ENCODE data around the gene KCTD20. TPM values are rescaled to one million over a fixed set of nuclear protein-coding genes. Genes with fewer than 3 reads are reported as not detected.

KCTD20 gene
- total RNA-seq, 1 donor from 2014 or later = 64.2 TPM

- peaks cover 10 to 17% (median 11%) of the 10 kb centered on the region in 3 donors for H3K4me1 ChIP-seq (ENCODE audit: control insufficient read depth in 3 of 3, insufficient read depth in 3 of 3, low read length in 3 of 3)
- H3K9me3 ChIP-seq (ENCODE audit: control insufficient read depth in 3 of 3, low read length in 3 of 3) = no peaks in the 10 kb centered on the region
- H3K27me3 ChIP-seq (ENCODE audit: control insufficient read depth in 3 of 3, insufficient read depth in 3 of 3, low read length in 3 of 3) = no peaks in the 10 kb centered on the region
- no peak overlapping the region for H3K4me3 ChIP-seq (ENCODE audit: low read length in 3 of 3)
- H3K9ac ChIP-seq (ENCODE audit: low read depth in 1 of 3, low read length in 3 of 3) = no peak overlapping the region
- H3K36me3 ChIP-seq (ENCODE audit: control insufficient read depth in 3 of 3, insufficient read depth in 3 of 3, low read length in 3 of 3) = peaks cover 16 to 36% (median 32%) of the 10 kb centered on the region in 3 donors
- no peak overlapping the region for H3K27ac ChIP-seq (ENCODE audit: low read depth, low read length)
Observed at GRCh38 chr6:36489426-36489825, 46.6 kb downstream of the KCTD20 start.

GRCh38 chr6:36491378-36491965 is 48.7 kb downstream of the KCTD20 start:
- Histone ChIP-seq H3K9me3 (ENCODE audit: control insufficient read depth in 3 of 3, low read length in 3 of 3) (no peaks in the 10 kb centered on the region), H3K27ac (ENCODE audit: low read depth, low read length) (no peak overlapping the region), H3K36me3 (ENCODE audit: control insufficient read depth in 3 of 3, insufficient read depth in 3 of 3, low read length in 3 of 3) (peaks cover 17 to 35% (median 28%) of the 10 kb centered on the region in 3 donors), H3K9ac (ENCODE audit: low read depth in 1 of 3, low read length in 3 of 3) (no peak overlapping the region), H3K4me3 (ENCODE audit: low read length in 3 of 3) (no peak overlapping the region), H3K27me3 (ENCODE audit: control insufficient read depth in 3 of 3, insufficient read depth in 3 of 3, low read length in 3 of 3) (no peaks in the 10 kb centered on the region), H3K4me1 (ENCODE audit: control insufficient read depth in 3 of 3, insufficient read depth in 3 of 3, low read length in 3 of 3) (peaks cover 10 to 17% (median 11%) of the 10 kb centered on the region in 3 donors)

- Histone ChIP-seq H3K9me3 (ENCODE audit: control insufficient read depth in 3 of 3, low read length in 3 of 3) (no peaks in the 10 kb centered on the region), H3K36me3 (ENCODE audit: control insufficient read depth in 3 of 3, insufficient read depth in 3 of 3, low read length in 3 of 3) (peaks cover 15 to 35% (median 26%) of the 10 kb centered on the region in 3 donors), H3K27me3 (ENCODE audit: control insufficient read depth in 3 of 3, insufficient read depth in 3 of 3, low read length in 3 of 3) (no peaks in the 10 kb centered on the region), H3K27ac (ENCODE audit: low read depth, low read length) (no peak overlapping the region), H3K9ac (ENCODE audit: low read depth in 1 of 3, low read length in 3 of 3) (no peak overlapping the region), H3K4me3 (ENCODE audit: low read length in 3 of 3) (no peak overlapping the region), H3K4me1 (ENCODE audit: control insufficient read depth in 3 of 3, insufficient read depth in 3 of 3, low read length in 3 of 3) (peaks cover 10 to 17% (median 11%) of the 10 kb centered on the region in 3 donors)
Observed at GRCh38 chr6:36492092-36492491, 49.3 kb downstream of the KCTD20 start.

- no peak overlapping the region for H3K9ac ChIP-seq (ENCODE audit: low read depth in 1 of 3, low read length in 3 of 3)
- peaks cover 12 to 34% (median 21%) of the 10 kb centered on the region in 3 donors for H3K36me3 ChIP-seq (ENCODE audit: control insufficient read depth in 3 of 3, insufficient read depth in 3 of 3, low read length in 3 of 3)
- no peaks in the 10 kb centered on the region for H3K9me3 ChIP-seq (ENCODE audit: control insufficient read depth in 3 of 3, low read length in 3 of 3)
Observed at GRCh38 chr6:36492621-36493020, 49.8 kb downstream of the KCTD20 start.

GRCh38 chr6:36493319-36493718 is 50.5 kb downstream of the KCTD20 start:
- H3K27me3 ChIP-seq (ENCODE audit: control insufficient read depth in 3 of 3, insufficient read depth in 3 of 3, low read length in 3 of 3) = no peaks in the 10 kb centered on the region
- H3K36me3 ChIP-seq (ENCODE audit: control insufficient read depth in 3 of 3, insufficient read depth in 3 of 3, low read length in 3 of 3) = peaks cover 12 to 28% (median 20%) of the 10 kb centered on the region in 3 donors
- no peak overlapping the region for H3K27ac ChIP-seq (ENCODE audit: low read depth, low read length)
- no peaks in the 10 kb centered on the region for H3K9me3 ChIP-seq (ENCODE audit: control insufficient read depth in 3 of 3, low read length in 3 of 3)
- peaks cover 4 to 6% (median 5%) of the 10 kb centered on the region in 3 donors for H3K4me1 ChIP-seq (ENCODE audit: control insufficient read depth in 3 of 3, insufficient read depth in 3 of 3, low read length in 3 of 3)
- H3K4me3 ChIP-seq (ENCODE audit: low read length in 3 of 3) = no peak overlapping the region
- no peak overlapping the region for H3K9ac ChIP-seq (ENCODE audit: low read depth in 1 of 3, low read length in 3 of 3)

More at GRCh38 chr6:36492621-36493020, 49.8 kb downstream of the KCTD20 start:
- Histone ChIP-seq H3K4me1 (ENCODE audit: control insufficient read depth in 3 of 3, insufficient read depth in 3 of 3, low read length in 3 of 3) (peaks cover 10 to 13% (median 11%) of the 10 kb centered on the region in 3 donors), H3K27ac (ENCODE audit: low read depth, low read length) (no peak overlapping the region), H3K27me3 (ENCODE audit: control insufficient read depth in 3 of 3, insufficient read depth in 3 of 3, low read length in 3 of 3) (no peaks in the 10 kb centered on the region), H3K4me3 (ENCODE audit: low read length in 3 of 3) (no peak overlapping the region)

- no peaks in the 10 kb centered on the region for H3K27me3 ChIP-seq (ENCODE audit: control insufficient read depth in 3 of 3, insufficient read depth in 3 of 3, low read length in 3 of 3)
- no peaks in the 10 kb centered on the region for H3K9me3 ChIP-seq (ENCODE audit: control insufficient read depth in 3 of 3, low read length in 3 of 3)
- peaks cover 0 to under 1% (median under 1%) of the 10 kb centered on the region in 3 donors for H3K4me1 ChIP-seq (ENCODE audit: control insufficient read depth in 3 of 3, insufficient read depth in 3 of 3, low read length in 3 of 3)
- H3K27ac ChIP-seq (ENCODE audit: low read depth, low read length) = no peak overlapping the region
- no peak overlapping the region for H3K9ac ChIP-seq (ENCODE audit: low read depth in 1 of 3, low read length in 3 of 3)
- peaks cover 12 to 32% (median 20%) of the 10 kb centered on the region in 3 donors for H3K36me3 ChIP-seq (ENCODE audit: control insufficient read depth in 3 of 3, insufficient read depth in 3 of 3, low read length in 3 of 3)
- H3K4me3 ChIP-seq (ENCODE audit: low read length in 3 of 3) = no peak overlapping the region
Observed at GRCh38 chr6:36493859-36494258, 51.1 kb downstream of the KCTD20 start.

- peaks cover 16 to 39% (median 20%) of the 10 kb centered on the region in 3 donors for H3K36me3 ChIP-seq (ENCODE audit: control insufficient read depth in 3 of 3, insufficient read depth in 3 of 3, low read length in 3 of 3)
- no peak overlapping the region for H3K27ac ChIP-seq (ENCODE audit: low read depth, low read length)
- H3K27me3 ChIP-seq (ENCODE audit: control insufficient read depth in 3 of 3, insufficient read depth in 3 of 3, low read length in 3 of 3) = no peaks in the 10 kb centered on the region
- no peaks in the 10 kb centered on the region for H3K9me3 ChIP-seq (ENCODE audit: control insufficient read depth in 3 of 3, low read length in 3 of 3)
- H3K9ac ChIP-seq (ENCODE audit: low read depth in 1 of 3, low read length in 3 of 3) = no peak overlapping the region
- no peaks in the 10 kb centered on the region for H3K4me1 ChIP-seq (ENCODE audit: control insufficient read depth in 3 of 3, insufficient read depth in 3 of 3, low read length in 3 of 3)
- H3K4me3 ChIP-seq (ENCODE audit: low read length in 3 of 3) = no peak overlapping the region
Observed at GRCh38 chr6:36495086-36495485, 52.3 kb downstream of the KCTD20 start.

GRCh38 chr6:36499918-36500317 is 57.1 kb downstream of the KCTD20 start:
- Histone ChIP-seq H3K27ac (ENCODE audit: low read depth, low read length) (no peak overlapping the region), H3K36me3 (ENCODE audit: control insufficient read depth in 3 of 3, insufficient read depth in 3 of 3, low read length in 3 of 3) (peaks cover 13 to 36% (median 20%) of the 10 kb centered on the region in 3 donors), H3K4me1 (ENCODE audit: control insufficient read depth in 3 of 3, insufficient read depth in 3 of 3, low read length in 3 of 3) (no peaks in the 10 kb centered on the region), H3K9ac (ENCODE audit: low read depth in 1 of 3, low read length in 3 of 3) (no peak overlapping the region), H3K9me3 (ENCODE audit: control insufficient read depth in 3 of 3, low read length in 3 of 3) (no peaks in the 10 kb centered on the region), H3K27me3 (ENCODE audit: control insufficient read depth in 3 of 3, insufficient read depth in 3 of 3, low read length in 3 of 3) (no peaks in the 10 kb centered on the region), H3K4me3 (ENCODE audit: low read length in 3 of 3) (no peak overlapping the region)

- H3K9ac ChIP-seq (ENCODE audit: low read depth in 1 of 3, low read length in 3 of 3) = no peak overlapping the region
- peaks cover 0 to 4% (median 0%) of the 10 kb centered on the region in 3 donors for H3K4me1 ChIP-seq (ENCODE audit: control insufficient read depth in 3 of 3, insufficient read depth in 3 of 3, low read length in 3 of 3)
- H3K27ac ChIP-seq (ENCODE audit: low read depth, low read length) = no peak overlapping the region
- H3K27me3 ChIP-seq (ENCODE audit: control insufficient read depth in 3 of 3, insufficient read depth in 3 of 3, low read length in 3 of 3) = no peaks in the 10 kb centered on the region
- no peak overlapping the region for H3K4me3 ChIP-seq (ENCODE audit: low read length in 3 of 3)
- H3K36me3 ChIP-seq (ENCODE audit: control insufficient read depth in 3 of 3, insufficient read depth in 3 of 3, low read length in 3 of 3) = peaks cover 7 to 31% (median 9%) of the 10 kb centered on the region in 3 donors
- no peaks in the 10 kb centered on the region for H3K9me3 ChIP-seq (ENCODE audit: control insufficient read depth in 3 of 3, low read length in 3 of 3)
Observed at GRCh38 chr6:36501686-36502085, 58.9 kb downstream of the KCTD20 start.

GRCh38 chr6:36504181-36504580 is 61.4 kb downstream of the KCTD20 start:
- peaks cover 7 to 18% (median 10%) of the 10 kb centered on the region in 3 donors for H3K36me3 ChIP-seq (ENCODE audit: control insufficient read depth in 3 of 3, insufficient read depth in 3 of 3, low read length in 3 of 3)
- no peak overlapping the region for H3K4me3 ChIP-seq (ENCODE audit: low read length in 3 of 3)
- no peak overlapping the region for H3K9ac ChIP-seq (ENCODE audit: low read depth in 1 of 3, low read length in 3 of 3)
- peaks cover 0 to 4% (median 0%) of the 10 kb centered on the region in 3 donors for H3K4me1 ChIP-seq (ENCODE audit: control insufficient read depth in 3 of 3, insufficient read depth in 3 of 3, low read length in 3 of 3)
- H3K27me3 ChIP-seq (ENCODE audit: control insufficient read depth in 3 of 3, insufficient read depth in 3 of 3, low read length in 3 of 3) = no peaks in the 10 kb centered on the region
- H3K9me3 ChIP-seq (ENCODE audit: control insufficient read depth in 3 of 3, low read length in 3 of 3) = no peaks in the 10 kb centered on the region
- H3K27ac ChIP-seq (ENCODE audit: low read depth, low read length) = no peak overlapping the region
